ENCODE results near the gene TLCD3B.

TLCD3B gene

DNA sequence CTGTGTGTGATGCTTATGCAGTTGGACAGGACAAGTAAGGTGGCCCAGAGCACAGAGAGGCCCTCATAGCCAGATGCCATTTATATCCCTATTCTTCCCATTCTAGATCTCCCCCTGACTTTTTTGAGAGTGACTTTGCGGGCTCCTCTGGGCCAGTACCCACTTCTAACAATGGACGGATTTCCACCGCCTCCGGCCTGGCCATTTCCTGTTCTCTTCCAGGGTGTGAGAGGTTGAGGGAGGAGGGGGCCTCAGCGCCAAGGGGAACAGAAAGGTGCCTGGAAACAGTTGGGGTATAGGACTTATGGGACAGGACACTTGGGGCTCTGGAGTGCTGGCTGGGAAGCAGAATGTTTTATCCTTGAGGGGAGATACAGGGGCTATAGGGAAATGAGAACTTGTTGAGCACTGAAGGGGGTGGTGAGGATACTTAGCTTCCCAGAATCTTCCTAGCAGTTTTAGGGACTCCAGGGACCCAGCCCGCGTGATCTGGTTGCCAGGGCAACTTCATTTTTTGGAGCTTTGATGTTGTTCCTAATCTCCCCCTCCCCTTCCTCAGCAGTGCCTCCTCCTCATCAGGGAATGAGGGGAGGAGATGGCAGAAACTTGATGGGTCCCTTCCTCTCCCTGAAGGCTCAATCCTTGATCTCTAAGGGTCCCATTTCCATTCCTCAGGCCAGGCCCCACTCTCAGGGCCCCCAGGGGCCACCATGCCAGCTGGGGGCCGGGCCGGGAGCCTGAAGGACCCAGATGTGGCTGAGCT, 53.8 kb downstream of the TLCD3B start:
- in situ Hi-C loops (cut with MboI; ENCODE audit: low sequenced_read_pairs), result no loop called here

DNA sequence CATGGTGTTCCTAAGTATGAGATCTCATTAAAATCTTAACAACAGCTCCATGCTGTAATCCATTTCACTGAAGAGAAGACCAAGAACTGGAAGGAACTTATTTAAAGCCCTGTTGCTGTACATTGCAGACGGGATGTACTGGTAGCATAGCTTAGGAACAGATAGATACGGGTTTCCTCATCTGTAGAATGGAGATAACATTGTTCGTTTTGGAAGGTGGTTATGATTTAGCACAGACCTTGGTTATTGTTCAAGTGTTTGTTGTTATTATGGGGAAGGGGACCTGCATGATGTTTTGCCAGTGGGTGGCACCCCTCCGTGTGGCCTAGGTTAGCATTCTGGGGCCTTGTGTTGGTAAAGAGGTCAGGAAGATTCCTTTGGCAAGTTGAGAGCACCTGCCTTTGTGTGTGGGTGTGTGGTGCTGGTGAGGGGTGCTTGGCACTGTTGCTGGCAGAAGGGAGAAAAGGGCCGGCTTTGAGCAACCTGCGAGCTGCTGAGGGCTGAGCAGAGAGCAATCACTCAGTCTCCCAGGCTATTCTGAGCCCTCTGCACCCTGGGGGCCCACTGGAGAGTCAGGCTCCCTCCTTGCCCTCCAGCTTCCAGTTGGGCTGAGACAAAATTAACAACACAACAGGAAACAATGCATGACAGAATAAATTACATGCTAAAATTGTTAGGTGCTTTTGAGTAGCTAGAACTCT, 55.1 kb downstream of the TLCD3B start:
- in situ Hi-C loops (cut with MboI; ENCODE audit: low sequenced_read_pairs), result no loop called here

DNA sequence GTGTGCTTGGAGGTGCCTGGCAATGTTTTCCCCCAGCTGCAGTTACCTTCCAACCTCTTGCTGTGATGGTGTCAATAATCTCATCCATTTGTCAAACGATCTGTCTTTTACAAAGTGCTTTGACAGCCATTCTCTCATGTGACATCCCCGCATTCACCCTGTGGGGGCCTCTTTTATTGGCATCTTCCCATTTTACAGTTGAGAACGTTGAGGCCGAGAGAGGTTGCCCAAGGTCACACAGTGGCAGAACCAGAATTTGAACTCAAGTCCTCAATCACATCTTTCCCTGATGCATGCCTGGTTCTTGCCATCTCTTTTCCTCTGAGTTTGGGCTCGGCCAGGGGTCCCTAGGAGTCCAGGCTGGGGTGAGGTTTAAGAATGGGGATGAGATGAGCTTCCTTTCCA, 55.9 kb downstream of the TLCD3B start:
- in situ Hi-C loops (cut with MboI; ENCODE audit: low sequenced_read_pairs), result no loop called here

Data from HL-60/S4 treated with retinoic acid at 250 ng/mL for 4 days and 3 days (cell line).